AG04450 (cell line): ENCODE measurements around the gene CCIN. TPM values are rescaled to one million over a fixed set of nuclear protein-coding genes. Genes with fewer than 3 reads are reported as not detected.

ENCODE experiments used
- CTCF ChIA-PET: fragments of 300-600, 350-600 bp; formaldehyde crosslinking; extraction: SDS; loops from one replicate; lab custom pipeline; 2022; ENCODE audit warnings: antibody characterized with exemption, inconsistent platforms; lab: Charles Lee
- POLR2A ChIA-PET: fragments of 350-600 bp; formaldehyde crosslinking; extraction: SDS; loops from one replicate; lab custom pipeline; 2021; ENCODE audit warnings: antibody characterized with exemption, inconsistent platforms; lab: Yijun Ruan, JAX
- DNase-seq: peaks from one replicate; pipeline ENCODE4 v3.0.0-alpha.2; 2011; ENCODE audit warnings: low read depth, low spot score
- H3K27ac ChIP-seq: one replicate; pipeline ENCODE4 v1.5.1; 2012; ENCODE audit warnings: low read depth, low read length, control low read depth
- H3K27me3 ChIP-seq: one replicate; pipeline ENCODE4 v1.6.0; 2012; ENCODE audit warnings: low read length; ENCODE audit not compliant: control insufficient read depth, insufficient read depth
- H3K4me3 ChIP-seq: 2 replicates; pipeline ENCODE4 v1.5.1; 2011; ENCODE audit warnings: mild to moderate bottlenecking, low read depth, low read length, control low read depth
- H3K9me3 ChIP-seq: 2 replicates; pipeline ENCODE4 v1.5.1; 2012; ENCODE audit warnings: low read length; ENCODE audit not compliant: control insufficient read depth, insufficient read depth
- CTCF ChIP-seq: IDR thresholded peaks from 2 replicates; pipeline ENCODE4 v1.5.1; 2011; ENCODE audit warnings: low read depth, low read length, control low read depth, inconsistent platforms
- polyA minus RNA-seq: library from RNA; depleted of rRNA, polyadenylated mRNA; stranded (reverse); fragments of >200 nt; gene quantifications from 2 replicates; pipeline ENCODE4 v1.2.3, GENCODE V29; 2011; rRNA and poly(A)+ RNA removed
- polyA plus RNA-seq: library from polyadenylated mRNA; depleted of rRNA; stranded (reverse); fragments of >200 nt; gene quantifications from 2 replicates; pipeline ENCODE4 v1.2.3, GENCODE V29; 2011; rRNA removed

The CCIN gene
- polyA plus RNA-seq (0.48 and 0.71 TPM in 2 replicates), polyA minus RNA-seq (0.69 and 0.87 TPM in 2 replicates)

- CTCF ChIA-PET, result interaction anchor here (0.8 kb wide), 1 partner anchor 21 kb away, joined by 3 read pairs; no protein-coding TSS in a partner anchor
- no peak for DNase-seq
- Histone ChIP-seq H3K27ac (no peak within 1 kb of the TSS), H3K9me3 (peaks cover 3% of the 10 kb centered on the region; the same call in 1 of the 2 replicates), H3K27me3 (no peaks in the 10 kb centered on the region), H3K4me3 (no peak within 1 kb of the TSS)
- TF ChIP-seq CTCF, result no peak
- POLR2A ChIA-PET, result interaction anchor here (0.6 kb wide), 1 partner anchor 9 kb away, joined by 4 read pairs; no protein-coding TSS in a partner anchor
These were observed at the start of gene CCIN for GRCh38 chr9:36169166-36169565. CCIN (plus strand) TSS chr9:36169388; CDS start chr9:36169503, 115 bp downstream.

- CTCF ChIA-PET, result interaction anchor here (1.1 kb wide), 1 partner anchor 47 kb away, joined by 4 read pairs; no protein-coding TSS in a partner anchor
- Histone ChIP-seq H3K4me3 (no peak overlapping the region), H3K9me3 (no peaks in the 10 kb centered on the region), H3K27ac (no peak overlapping the region), H3K27me3 (no peaks in the 10 kb centered on the region)
- no peak for TF ChIP-seq CTCF
- POLR2A ChIA-PET, result interaction anchor here (0.6 kb wide), 1 partner anchor 78 kb away, joined by 3 read pairs; no protein-coding TSS in a partner anchor
- DNase-seq, result no peak
These were observed 49.7 kb upstream of the CCIN start for GRCh38 chr9:36119476-36119875.

- H3K27me3 ChIP-seq, result no peaks in the 10 kb centered on the region
- CTCF ChIA-PET, result no interaction called here
- POLR2A ChIA-PET, result no interaction called here
- no peak overlapping the region for H3K27ac ChIP-seq
- TF ChIP-seq CTCF, result no peak
- H3K9me3 ChIP-seq, result no peaks in the 10 kb centered on the region
- no peak for DNase-seq
- no peak overlapping the region for H3K4me3 ChIP-seq
These were observed 48.5 kb upstream of the CCIN start for GRCh38 chr9:36120705-36121104.

- POLR2A ChIA-PET, result no interaction called here
- no peak for DNase-seq
- CTCF ChIA-PET, result no interaction called here
- Histone ChIP-seq H3K27ac (no peak overlapping the region), H3K27me3 (no peaks in the 10 kb centered on the region), H3K9me3 (no peaks in the 10 kb centered on the region), H3K4me3 (no peak overlapping the region)
- TF ChIP-seq CTCF, result no peak
These were observed 47.2 kb upstream of the CCIN start for GRCh38 chr9:36121971-36122370.

- TF ChIP-seq CTCF, result no peak
- ChIA-PET CTCF (no interaction called here), POLR2A (interaction anchor here (1.5 kb wide), 1 partner anchor 13 kb away, joined by 4 read pairs; the partner anchor contains the start of gene GLIPR2)
- H3K27me3 ChIP-seq, result no peaks in the 10 kb centered on the region
- DNase-seq, result no peak
- H3K9me3 ChIP-seq, result no peaks in the 10 kb centered on the region
- H3K4me3 ChIP-seq, result no peak overlapping the region
- H3K27ac ChIP-seq, result no peak overlapping the region
These were observed 45.7 kb upstream of the CCIN start for GRCh38 chr9:36123515-36123914.
